HG03571 (cell line): ENCODE data around the gene OXSR1.
"Not testable (repeated sequence)": the region's sequence is repeated elsewhere in the genome, so short reads cannot be mapped to it uniquely, and the experiment has no call there.

ENCODE experiments used
- ATAC-seq: cut with Tn5 transposase; IDR thresholded peaks from one replicate; pipeline ENCODE4 v1.9.1; 2021; ENCODE audit not compliant: unreplicated experiment

The OXSR1 gene

GRCh38 chr3:38265604-38266307 is 100.4 kb downstream of the OXSR1 start, which contains the start of gene SLC22A13:
Gene SLC22A13, plus strand, starts transcription at chr3:38265812. Its CDS starts 49 bp downstream, at chr3:38265861.
- ATAC-seq, result no peak

- no peak for ATAC-seq
Observed at GRCh38 chr3:38266810-38267209, 101.5 kb downstream of the OXSR1 start.

- ATAC-seq, result no peak
Observed at GRCh38 chr3:38267662-38268061, 102.3 kb downstream of the OXSR1 start.

GRCh38 chr3:38268087-38268486 is 102.8 kb downstream of the OXSR1 start:
- no peak for ATAC-seq

- no peak for ATAC-seq
Observed at GRCh38 chr3:38268522-38268921, 103.2 kb downstream of the OXSR1 start.

GRCh38 chr3:38270606-38271005 is 105.3 kb downstream of the OXSR1 start:
- ATAC-seq, result no peak

- no peak for ATAC-seq
Observed at GRCh38 chr3:38271553-38271952, 106.2 kb downstream of the OXSR1 start.

GRCh38 chr3:38274864-38275649 is 109.7 kb downstream of the OXSR1 start:
- ATAC-seq, result no peak

- ATAC-seq, result no peak
Observed at GRCh38 chr3:38275658-38276057, 110.3 kb downstream of the OXSR1 start.

- no peak for ATAC-seq
Observed at GRCh38 chr3:38276081-38276916, 111.0 kb downstream of the OXSR1 start.

- no peak for ATAC-seq
Observed at GRCh38 chr3:38276917-38277630, 111.7 kb downstream of the OXSR1 start.

- no peak for ATAC-seq
Observed at GRCh38 chr3:38278841-38279240, 113.5 kb downstream of the OXSR1 start.

GRCh38 chr3:38281895-38282686 is 116.8 kb downstream of the OXSR1 start, which contains the start of gene SLC22A14:
Gene SLC22A14, plus strand, starts transcription at chr3:38282294. Its CDS starts 23,733 bp downstream, at chr3:38306027.
- ATAC-seq, result no peak

- ATAC-seq, result no peak
Observed at GRCh38 chr3:38283810-38284755, 118.7 kb downstream of the OXSR1 start.

GRCh38 chr3:38284756-38285150 is 119.4 kb downstream of the OXSR1 start:
- no peak for ATAC-seq

- not testable (repeated sequence) for ATAC-seq
Observed at GRCh38 chr3:38289286-38290217, 124.2 kb downstream of the OXSR1 start.

- ATAC-seq, result not testable (repeated sequence)
Observed at GRCh38 chr3:38297053-38297452, 131.7 kb downstream of the OXSR1 start.

- ATAC-seq, result no peak
Observed at GRCh38 chr3:38297537-38297936, 132.2 kb downstream of the OXSR1 start.
